Measurements from ENCODE around the gene USP15.

DNA sequence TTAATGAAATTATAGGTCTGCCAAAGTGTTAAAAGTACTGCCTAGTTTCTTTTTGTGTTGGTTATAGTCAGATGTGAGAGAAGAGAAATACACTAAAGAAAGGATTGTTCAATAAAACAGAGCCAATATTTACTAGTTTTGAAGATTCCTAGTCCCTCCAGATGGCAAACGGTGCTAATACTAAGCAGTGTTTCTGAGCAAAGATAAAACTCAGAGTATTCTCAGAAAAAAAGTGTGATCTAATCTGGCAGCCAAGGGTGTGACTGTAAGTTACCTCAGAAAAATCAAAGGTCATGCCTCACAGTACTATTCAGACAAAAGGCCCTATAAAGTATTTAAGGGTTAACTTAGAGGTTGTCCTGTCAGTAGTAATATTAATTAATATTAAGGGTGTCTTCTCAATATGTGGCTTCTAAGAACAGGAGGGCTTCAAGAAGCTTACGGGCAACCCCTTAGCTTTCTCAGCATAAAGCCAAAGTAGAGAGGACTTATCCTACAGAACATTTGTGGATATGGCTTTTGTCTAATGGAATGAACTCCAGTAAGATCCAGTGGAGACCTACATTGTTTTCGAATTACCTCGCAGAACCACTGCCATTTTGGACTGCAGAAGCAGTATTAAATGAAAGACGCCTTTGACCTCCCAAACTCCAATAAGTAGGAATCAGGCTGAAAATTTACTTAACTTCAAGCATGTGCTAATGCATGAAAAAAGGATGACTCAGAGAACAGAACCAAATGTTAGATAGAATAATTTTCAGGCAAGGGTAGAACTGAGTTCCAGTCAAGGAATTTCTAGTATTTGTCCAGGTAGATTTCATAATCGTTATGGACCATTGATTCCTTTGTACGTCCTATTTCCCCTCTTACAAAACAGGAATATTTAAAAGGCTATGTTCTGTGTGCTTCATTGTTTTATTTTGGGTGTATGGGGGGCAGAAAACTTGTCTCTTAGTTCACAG is 46.6 kb downstream of the USP15 start:
- TF ChIP-seq CTCF (IDR thresholded peaks at IDR 0.05) (no peak), POLR2A (IDR thresholded peaks at IDR 0.05) (no peak), EP300 (IDR thresholded peaks at IDR 0.05) (no peak)

All from tibial nerve (tissue), 4 donors.